H1 (cell line): ENCODE data around the gene KNDC1. TPM values are rescaled to one million over a fixed set of nuclear protein-coding genes. Genes with fewer than 3 reads are reported as not detected.

Source experiments
- CTCF ChIA-PET: fragments of 300-600 bp; sonication (Branson Sonifier 250); formaldehyde crosslinking; loops from one replicate; lab custom pipeline; 2021; ENCODE audit not compliant: partially characterized antibody; lab: Charles Lee
- POLR2A ChIA-PET: fragments of 300-600 bp; sonication (Branson Sonifier 250); formaldehyde crosslinking; loops from one replicate; lab custom pipeline; 2021; ENCODE audit warnings: inconsistent platforms; ENCODE audit not compliant: partially characterized antibody; lab: Charles Lee
- DNase-seq, 2 experiments: peaks; one replicate each; pipeline versions ENCODE4 v3.0.0 to v3.0.0-alpha.2; 2010 to 2022; ENCODE audit warnings: low spot score in 2 of 2, low read depth in 1 of 2, mixed read lengths in 1 of 2
- FAIRE-seq: peaks from 2 replicates; lab custom pipeline; 2011; peaks lifted over from hg19 to GRCh38; lab: Jason Lieb, UNC
- H2AFZ ChIP-seq: 2 replicates; pipeline ENCODE4 v1.8.1; 2012; ENCODE audit warnings: low read length, inconsistent platforms
- H2AK5ac ChIP-seq: 2 replicates; pipeline ENCODE4 v1.6.1; 2013; ENCODE audit warnings: low read depth, low read length
- H2BK120ac ChIP-seq: replicated peaks from 2 replicates; pipeline ENCODE3; 2013; ENCODE audit warnings: low read depth, low read length, inconsistent platforms
- H2BK12ac ChIP-seq: 2 replicates; pipeline ENCODE4 v1.6.1; 2013; ENCODE audit warnings: low read depth, low read length
- H2BK15ac ChIP-seq: 2 replicates; pipeline ENCODE4 v1.6.1; 2013; ENCODE audit warnings: low read length
- H2BK20ac ChIP-seq: 2 replicates; pipeline ENCODE4 v1.6.1; 2013; ENCODE audit warnings: low read length
- H2BK5ac ChIP-seq: 2 replicates; pipeline ENCODE4 v1.6.1; 2013; ENCODE audit warnings: low read depth, low read length
- H3K14ac ChIP-seq: 2 replicates; pipeline ENCODE4 v1.6.1; 2013; ENCODE audit warnings: inconsistent platforms; ENCODE audit not compliant: insufficient read length
- H3K18ac ChIP-seq: 2 replicates; pipeline ENCODE4 v1.6.1; 2013; ENCODE audit warnings: low read length; ENCODE audit errors: extremely low read depth
- H3K23ac ChIP-seq: 2 replicates; pipeline ENCODE4 v1.6.1; 2013; ENCODE audit warnings: inconsistent platforms; ENCODE audit not compliant: insufficient read length
- H3K23me2 ChIP-seq: 2 replicates; pipeline ENCODE4 v1.6.1; 2013; ENCODE audit warnings: low read depth, low read length
- H3K27ac ChIP-seq: 2 replicates; pipeline ENCODE4 v1.6.1; 2011; ENCODE audit warnings: low read depth, low read length, inconsistent platforms
- H3K27me3 ChIP-seq, 4 experiments: replicated peaks in 1 of 4; 1 replicate in 1 of 4; 2 replicates in 3 of 4; pipeline versions ENCODE4 v1.6.1 to v1.8.1; 2011 to 2013; ENCODE audit warnings: low read length in 3 of 4, mild to moderate bottlenecking in 3 of 4, inconsistent platforms in 2 of 4, mixed read lengths in 2 of 4, moderate library complexity in 1 of 4; ENCODE audit not compliant: control insufficient read depth in 3 of 4, insufficient read depth in 3 of 4; ENCODE audit errors: extremely low read depth in 1 of 4
- H3K36me3 ChIP-seq, 4 experiments: 2 replicates each; pipeline versions ENCODE4 v1.6.1 to v1.8.1; 2011 to 2013; ENCODE audit warnings: mild to moderate bottlenecking in 4 of 4, low read length in 3 of 4, moderate library complexity in 2 of 4, control low read depth in 1 of 4, inconsistent platforms in 1 of 4; ENCODE audit not compliant: insufficient read depth in 4 of 4, control insufficient read depth in 2 of 4
- H3K4ac ChIP-seq: replicated peaks from 2 replicates; pipeline ENCODE3; 2013; ENCODE audit warnings: low read length, low read depth, mixed read lengths, inconsistent platforms; ENCODE audit not compliant: insufficient read length
- H3K4me1 ChIP-seq, 4 experiments: replicated peaks in 1 of 4; 1 replicate in 1 of 4; 2 replicates in 3 of 4; pipeline versions ENCODE4 v1.6.1 to v1.8.1; 2011 to 2013; ENCODE audit warnings: low read length in 3 of 4, inconsistent platforms in 2 of 4, mixed read lengths in 1 of 4; ENCODE audit not compliant: insufficient read depth in 4 of 4, control insufficient read depth in 3 of 4
- H3K4me2 ChIP-seq, 2 experiments: 2 replicates each; pipeline versions ENCODE4 v1.6.1 to v1.8.1; 2011 to 2013; ENCODE audit warnings: low read depth in 2 of 2, low read length in 2 of 2, control low read depth in 1 of 2, inconsistent platforms in 1 of 2, mild to moderate bottlenecking in 1 of 2; ENCODE audit not compliant: insufficient read depth in 1 of 2
- H3K4me3 ChIP-seq, 4 experiments: fragments of 200-600, 300-600 bp in 1 of 4; sonication (generic), shearing (Covaris generic), sonication (Bioruptor Twin) in 1 of 4; 2 replicates each; pipeline versions ENCODE4 v1.5.1 to v1.8.1; 2011 to 2016; ENCODE audit warnings: low read length in 4 of 4, low read depth in 3 of 4, control low read depth in 2 of 4, inconsistent platforms in 2 of 4, mild to moderate bottlenecking in 2 of 4, mixed read lengths in 1 of 4, moderate library complexity in 1 of 4; ENCODE audit not compliant: insufficient read depth in 2 of 4; ENCODE audit errors: extremely low read depth in 1 of 4
- H3K56ac ChIP-seq: replicated peaks from 2 replicates; pipeline ENCODE3; 2013; ENCODE audit warnings: low read depth, mild to moderate bottlenecking, mixed read lengths, low read length, inconsistent platforms; ENCODE audit not compliant: insufficient read length
- H3K79me1 ChIP-seq: 2 replicates; pipeline ENCODE4 v1.6.1; 2013; ENCODE audit warnings: low read depth, low read length, control low read depth
- H3K79me2 ChIP-seq, 2 experiments: 2 replicates each; pipeline versions ENCODE4 v1.6.1 to v1.8.1; 2012 to 2013; ENCODE audit warnings: low read length in 2 of 2, mild to moderate bottlenecking in 2 of 2, inconsistent platforms in 1 of 2; ENCODE audit not compliant: insufficient read depth in 2 of 2, control insufficient read depth in 1 of 2
- H3K9ac ChIP-seq, 4 experiments: replicated peaks in 1 of 4; 1 replicate in 1 of 4; 2 replicates in 3 of 4; pipeline versions ENCODE4 v1.6.1 to v1.8.1; 2011 to 2013; ENCODE audit warnings: low read depth in 3 of 4, low read length in 3 of 4, control low read depth in 2 of 4, mild to moderate bottlenecking in 2 of 4, moderate library complexity in 2 of 4, inconsistent platforms in 1 of 4; ENCODE audit errors: extremely low read depth in 1 of 4
- H3K9me3 ChIP-seq, 2 experiments: 2 replicates each; pipeline versions ENCODE4 v1.6.1 to v1.8.1; 2012 to 2013; ENCODE audit warnings: mild to moderate bottlenecking in 2 of 2, moderate library complexity in 2 of 2, control low read depth in 1 of 2, inconsistent platforms in 1 of 2, low read depth in 1 of 2, low read length in 1 of 2, mixed read lengths in 1 of 2; ENCODE audit not compliant: insufficient read depth in 2 of 2
- H4K20me1 ChIP-seq, 2 experiments: replicated peaks in 1 of 2; 2 replicates each; pipeline versions ENCODE3 to v1.8.1; 2011 to 2013; ENCODE audit warnings: inconsistent platforms in 2 of 2, low read length in 2 of 2, mild to moderate bottlenecking in 1 of 2; ENCODE audit not compliant: insufficient read depth in 2 of 2, control insufficient read depth in 1 of 2
- H4K5ac ChIP-seq: 2 replicates; pipeline ENCODE4 v1.6.1; 2013; ENCODE audit warnings: low read length, low read depth, mixed read lengths, inconsistent platforms; ENCODE audit not compliant: insufficient read length
- H4K8ac ChIP-seq: 2 replicates; pipeline ENCODE4 v1.8.0; 2013; ENCODE audit warnings: mild to moderate bottlenecking, moderate library complexity, low read length, inconsistent platforms; ENCODE audit not compliant: insufficient read depth; ENCODE audit errors: extremely low read depth
- H4K91ac ChIP-seq: replicated peaks from 2 replicates; pipeline ENCODE3; 2013; ENCODE audit warnings: low read length, mixed read lengths, inconsistent platforms; ENCODE audit not compliant: insufficient read length
- ASH2L ChIP-seq: fragments of 200-600, 300-600 bp; sonication (generic); IDR thresholded peaks from one replicate; pipeline ENCODE4 v1.7.1; 2017; ENCODE audit warnings: low read length
- GTF2F1 ChIP-seq: IDR thresholded peaks from 2 replicates; pipeline ENCODE4 v1.6.1; 2012; ENCODE audit warnings: low read depth, low read length, improper control_type of control experiment, borderline replicate concordance
- NRF1 ChIP-seq: IDR thresholded peaks from 2 replicates; pipeline ENCODE4 v1.6.1; 2011; ENCODE audit warnings: mild to moderate bottlenecking, low read depth, low read length, improper control_type of control experiment
- SAP30 ChIP-seq: fragments of 300-600 bp; sonication (generic); IDR thresholded peaks from 2 replicates; pipeline ENCODE4 v1.7.1; 2012; ENCODE audit warnings: low read length, moderate library complexity, mild to moderate bottlenecking, inconsistent platforms; ENCODE audit not compliant: insufficient read depth, insufficient replicate concordance
- SIN3A ChIP-seq, 2 experiments: IDR thresholded peaks in 1 of 2; conservative IDR thresholded peaks in 1 of 2; 2 replicates each; pipeline ENCODE4 v1.6.1; 2011 to 2012; ENCODE audit warnings: low read length in 2 of 2, improper control_type of control experiment in 1 of 2, low read depth in 1 of 2, mild to moderate bottlenecking in 1 of 2
- SIRT6 ChIP-seq: IDR thresholded peaks from one replicate; pipeline ENCODE4 v1.7.1; 2012; ENCODE audit warnings: low read length, inconsistent platforms
- TAF7 ChIP-seq: optimal IDR thresholded peaks from 2 replicates; pipeline ENCODE3; 2011; ENCODE audit warnings: low read depth, mild to moderate bottlenecking, inconsistent platforms, low read length, moderate library complexity, borderline replicate concordance
- TEAD4 ChIP-seq: IDR thresholded peaks from 2 replicates; pipeline ENCODE4 v1.6.1; 2012; ENCODE audit warnings: low read depth, low read length, inconsistent platforms, mixed read lengths
- WGBS, 2 experiments: shearing (Covaris generic) in 1 of 2; methylation state at CpG; one replicate each; pipeline versions ENCODE4 v1.1.6 to v1.1.7; 2013 to 2015; ENCODE audit warnings: low lambda C conversion rate in 2 of 2, mixed read lengths in 2 of 2, inconsistent platforms in 1 of 2, low coverage in 1 of 2, missing lambda C conversion rate in 1 of 2; ENCODE audit not compliant: insufficient replicate concordance in 2 of 2, insufficient coverage in 1 of 2, insufficient read length in 1 of 2; ENCODE audit errors: extremely low coverage in 1 of 2, missing lambda C conversion rate in 1 of 2; 5-methylcytosine and 5-hydroxymethylcytosine counted together
- polyA plus RNA-seq, 7 experiments: library from polyadenylated mRNA; depleted of rRNA in 3 of 7; stranded (reverse) in 5 of 7; unstranded in 2 of 7; fragments of >200 nt in 5 of 7; fragments of 200-250 nt in 2 of 7; gene quantifications; 1 replicate in 5 of 7; 2 replicates in 1 of 7; 4 replicates in 1 of 7; pipeline versions ENCODE4 v1.2.1 to v1.2.3, GENCODE V29; 2011 to 2013; ENCODE audit warnings: missing spikeins in 2 of 7, mixed read lengths in 2 of 7
- total RNA-seq: library from RNA; stranded (reverse); fragmentation: NEBNext Ultra II Directional; extraction: Animal tissue kit (Norgen Biotek cat#: 25700); gene quantifications from 2 replicates; pipeline ENCODE4 v1.2.1, GENCODE V29; 2021

KNDC1 gene
- total and polyA plus RNA-seq, 2 of the 8 experiments (the other 6 are each of a cell fraction or from before 2014, with no cell fraction given), result 7.5 to 16.7 TPM

DNA sequence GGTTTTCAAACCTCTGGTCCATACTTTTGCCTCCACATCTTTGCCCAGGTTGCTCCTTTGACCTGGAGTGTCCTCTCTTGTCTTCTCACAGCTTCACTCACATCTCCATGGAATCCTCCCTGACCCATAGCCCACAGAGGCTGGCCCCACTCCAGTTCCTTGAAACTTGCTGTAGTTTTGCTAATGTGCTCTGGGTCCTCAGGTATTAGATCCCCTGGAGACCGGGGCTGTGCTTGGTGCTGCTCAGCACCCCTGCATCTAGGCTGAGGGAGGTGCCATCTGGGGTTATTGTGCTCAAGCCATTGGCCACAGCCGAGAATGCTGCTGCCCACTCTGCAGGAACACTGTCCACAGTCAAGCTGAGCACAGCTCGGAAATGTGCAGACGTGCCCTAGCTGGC, 16.5 kb downstream of the KNDC1 start:
- no peak for DNase-seq
- peaks cover 0 to 20% of the 10 kb centered on the region in 2 experiments for H4K20me1 ChIP-seq
- CTCF ChIA-PET, result no interaction called here
- H3K27me3 ChIP-seq, result no peaks in the 10 kb centered on the region
- H3K56ac ChIP-seq, result no peak overlapping the region
- no peak overlapping the region for H2AK5ac ChIP-seq
- H4K91ac ChIP-seq, result no peak overlapping the region
- no peaks in the 10 kb centered on the region for H3K79me2 ChIP-seq
- no peak overlapping the region for H2BK15ac ChIP-seq
- no peak overlapping the region for H3K4ac ChIP-seq
- TF ChIP-seq GTF2F1 (no peak), SIRT6 (no peak), NRF1 (no peak), ASH2L (no peak), SIN3A (conservative IDR thresholded peaks at IDR 0.05 in 1 of 2, IDR thresholded peaks at IDR 0.05 in 1 of 2; ENCODE audit: low read depth in 1 of 2, low read length in 2 of 2) (no peak), TAF7 (no peak), SAP30 (no peak), TEAD4 (no peak)
- TF ChIP-seq, all 59 proteins: peak for 0
- H3K36me3 ChIP-seq, result peaks cover 0 to 5% (median 0%) of the 10 kb centered on the region in 4 experiments; a peak in 1 of 8 replicates
- H2BK5ac ChIP-seq, result no peak overlapping the region
- H3K14ac ChIP-seq, result no peak overlapping the region
- H3K4me1 ChIP-seq, result no peaks in the 10 kb centered on the region
- peaks cover 14 to 17% of the 10 kb centered on the region in 2 experiments for H3K9me3 ChIP-seq
- H2BK12ac ChIP-seq, result no peak overlapping the region
- H3K79me1 ChIP-seq, result no peaks in the 10 kb centered on the region; the same call in 1 of the 2 replicates
- no peak for FAIRE-seq
- no peak overlapping the region for H3K4me3 ChIP-seq
- no peak overlapping the region for H3K4me2 ChIP-seq
- 89% methylated on average over 4 of the region's 4 CpGs; no CpG with 5 or more reads in 1 of the 2 experiments for WGBS, 2 experiments
- no peak overlapping the region for H2BK20ac ChIP-seq
- H2AFZ ChIP-seq, result no peak overlapping the region
- H4K8ac ChIP-seq, result no peak overlapping the region
- no peak overlapping the region for H3K27ac ChIP-seq
- no peak overlapping the region for H4K5ac ChIP-seq
- H2BK120ac ChIP-seq, result no peak overlapping the region
- peaks cover 26% of the 10 kb centered on the region for H3K23me2 ChIP-seq
- POLR2A ChIA-PET, result interaction anchor here (0.7 to 1.0 kb wide), 2 partner anchors 9 to 11 kb away, joined by 3 to 4 read pairs; no protein-coding TSS in a partner anchor
- no peak overlapping the region for H3K18ac ChIP-seq
- H3K23ac ChIP-seq, result no peak overlapping the region
- no peak overlapping the region for H3K9ac ChIP-seq
